GM15510 (cell line): ENCODE results near the gene PAFAH2.

Source experiments
- POLR2A ChIP-seq: IDR thresholded peaks from 3 replicates; pipeline ENCODE4 v1.6.1; 2011; ENCODE audit warnings: borderline replicate concordance; ENCODE audit not compliant: insufficient read length; ENCODE audit errors: extremely low read depth

Gene PAFAH2

DNA sequence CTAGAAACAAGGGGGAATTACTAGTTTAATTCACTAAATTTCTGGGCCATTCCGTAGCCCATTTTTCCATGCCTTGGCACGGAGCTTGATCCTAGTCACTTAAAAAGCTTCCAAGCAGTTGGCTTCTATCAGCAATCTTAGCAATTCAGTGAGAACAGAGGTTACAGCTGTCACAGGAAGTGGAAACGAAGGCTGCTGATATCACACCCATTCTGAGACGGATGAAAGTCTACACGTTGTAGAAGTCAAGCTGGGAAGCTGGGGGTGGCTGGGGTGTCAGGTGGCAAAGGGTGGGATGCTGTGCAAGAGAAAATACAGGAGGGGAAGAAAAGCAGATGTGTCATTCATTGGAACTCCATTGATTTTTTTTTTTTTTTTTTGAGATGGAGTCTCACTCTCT is 79.9 kb downstream of the PAFAH2 start:
- no peak for TF ChIP-seq POLR2A

DNA sequence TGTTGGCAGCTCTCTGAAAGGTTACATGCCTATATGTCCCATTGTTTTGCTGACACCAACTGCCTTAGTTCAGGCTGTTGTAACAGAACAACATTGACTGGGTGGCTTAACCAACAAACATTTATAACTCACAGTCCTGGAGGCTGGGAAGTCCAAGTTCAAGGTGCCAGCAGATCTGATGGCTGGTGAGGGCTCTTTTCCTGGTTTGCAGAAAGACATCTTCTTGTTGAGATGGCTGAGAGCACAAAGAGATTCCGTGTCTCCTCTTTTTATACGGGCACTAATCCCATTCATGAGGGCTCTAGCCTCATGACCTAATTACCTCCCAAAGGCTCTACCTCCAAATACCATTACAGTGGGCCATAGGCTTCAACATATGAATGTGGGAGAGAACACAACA is 81.4 kb downstream of the PAFAH2 start:
- no peak for TF ChIP-seq POLR2A

DNA sequence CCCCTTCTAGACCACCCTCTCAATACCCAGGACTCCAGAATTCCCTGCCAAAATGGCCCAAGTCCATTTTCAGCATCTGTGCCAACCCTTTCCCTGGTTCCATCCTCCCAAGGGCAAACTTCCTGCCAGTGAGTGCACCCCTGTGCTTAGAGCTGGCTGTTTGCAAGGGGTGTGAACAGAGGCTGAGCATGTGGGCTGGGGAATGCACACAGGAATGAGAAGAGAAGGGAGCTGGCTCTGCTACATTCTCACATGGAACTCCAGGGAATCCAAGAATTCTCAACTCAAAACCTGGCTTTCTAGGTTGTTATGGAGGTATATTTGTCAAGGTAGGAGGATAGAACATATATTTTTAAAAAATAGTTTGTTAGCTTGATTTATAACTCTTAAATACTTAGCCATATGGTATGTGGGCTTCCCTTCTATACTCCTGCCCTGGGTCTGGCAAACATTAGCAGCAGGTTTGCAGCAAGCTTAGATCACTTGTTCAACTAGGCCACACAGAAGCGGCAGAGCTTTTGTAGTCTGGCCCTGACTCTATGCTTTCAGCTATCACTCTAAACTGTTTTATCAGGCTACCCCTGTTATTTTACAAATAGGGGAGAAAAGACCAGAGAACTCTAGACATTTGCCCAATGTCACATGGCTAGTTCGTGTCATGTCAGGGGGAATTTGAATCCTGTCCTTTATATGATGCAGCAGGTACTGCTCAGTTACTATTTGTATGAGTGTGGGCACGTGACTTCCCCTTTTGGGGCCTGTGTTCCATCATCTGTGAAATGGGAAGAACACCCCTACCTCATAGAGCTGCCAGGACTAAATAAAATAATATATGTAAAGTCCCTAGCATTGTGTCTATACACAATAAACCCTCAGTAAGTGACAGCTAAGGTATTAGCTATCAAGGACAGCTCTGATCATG is 83.5 kb downstream of the PAFAH2 start:
- TF ChIP-seq POLR2A, result no peak

DNA sequence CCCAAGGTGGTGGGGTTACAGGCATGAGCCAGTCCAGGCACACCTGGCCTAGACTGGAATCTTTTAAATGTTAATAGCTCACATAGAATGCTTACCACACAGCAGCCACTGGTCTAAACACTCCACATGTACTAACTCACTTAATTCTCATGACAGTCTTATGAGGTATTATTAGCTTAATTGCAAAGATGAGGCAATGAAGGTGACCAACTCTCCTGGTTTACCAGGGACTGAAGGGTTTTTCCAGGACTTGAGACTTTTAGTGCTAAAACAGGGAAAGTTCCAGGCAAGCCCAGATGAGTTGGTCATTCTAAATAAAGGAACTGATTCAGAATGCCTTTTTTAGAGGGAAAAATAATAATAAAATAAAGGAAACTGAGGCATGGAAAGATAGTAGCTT is 84.7 kb downstream of the PAFAH2 start:
- no peak for TF ChIP-seq POLR2A

DNA sequence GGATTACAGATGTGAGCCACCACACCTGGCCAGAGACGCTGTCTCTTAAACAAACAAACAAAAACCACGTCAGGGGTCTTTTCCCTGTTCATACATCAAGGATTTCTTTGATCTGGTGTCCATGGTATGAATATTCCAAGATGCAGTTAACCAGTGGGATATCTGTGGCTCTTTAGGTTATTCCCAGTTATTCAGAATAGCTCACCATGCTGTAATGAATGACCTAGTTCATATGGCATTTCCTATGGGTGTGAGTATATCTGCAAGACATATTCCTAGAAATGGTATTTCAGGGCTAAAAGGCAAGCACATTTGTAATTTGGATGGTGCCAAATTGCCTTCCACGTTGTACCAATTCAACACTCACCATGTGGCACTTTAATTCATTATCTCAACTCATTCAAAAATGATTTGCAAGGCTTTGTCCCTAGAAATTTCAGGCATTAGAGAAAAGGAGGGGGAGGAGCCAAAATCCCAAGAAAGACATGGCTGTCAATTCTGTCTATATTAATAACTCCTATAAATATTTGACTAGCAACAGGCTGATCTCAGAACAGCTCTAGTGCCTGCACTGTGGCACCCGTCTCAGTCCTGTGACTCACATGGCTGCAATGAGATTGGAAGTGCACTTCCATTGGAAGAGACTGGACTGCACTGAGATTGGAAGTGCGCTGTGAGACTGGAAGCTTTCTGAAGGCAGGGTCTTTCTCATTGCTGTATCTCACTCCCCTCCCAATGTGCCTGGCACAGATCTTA is 85.6 kb downstream of the PAFAH2 start:
- no peak for TF ChIP-seq POLR2A

DNA sequence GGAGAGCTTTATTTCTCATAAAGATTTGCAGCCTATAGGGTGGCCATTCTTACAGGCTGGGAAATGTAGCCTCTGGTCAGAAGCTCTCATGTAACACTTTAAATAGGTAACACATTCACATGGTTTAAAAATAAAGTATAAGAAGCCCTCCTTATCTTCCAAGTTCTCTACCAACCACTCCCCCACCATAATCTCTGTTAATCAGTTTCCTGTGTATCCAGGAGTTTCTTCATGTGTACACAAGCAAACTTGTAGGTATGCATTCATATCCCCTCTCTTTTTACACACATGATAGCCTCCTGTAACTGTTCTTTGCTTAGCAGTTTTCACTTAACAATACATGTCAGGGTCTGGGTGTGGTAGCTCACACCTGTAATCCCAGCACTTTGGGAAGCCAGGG is 86.7 kb downstream of the PAFAH2 start:
- no peak for TF ChIP-seq POLR2A
